Measurements from ENCODE around the gene ABCB4.

DNA sequence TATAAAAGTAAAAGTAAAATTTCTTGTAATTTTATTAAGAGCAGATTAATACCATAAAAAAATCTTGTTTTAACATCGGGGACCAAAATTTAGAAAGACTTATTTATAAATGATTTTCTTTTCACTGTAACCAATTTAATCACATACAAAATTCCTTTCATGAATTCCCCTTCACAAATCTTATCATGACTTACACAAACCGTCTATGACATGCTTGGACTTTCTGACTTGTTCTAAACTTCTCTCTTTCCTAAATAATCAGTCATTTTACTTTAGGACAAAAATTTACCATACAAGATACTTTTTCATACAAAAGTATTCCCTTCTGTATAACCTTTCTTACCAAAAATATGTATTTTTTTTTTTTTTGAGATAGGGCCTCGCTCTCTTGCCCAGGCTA lies 120.7 kb downstream of the ABCB4 start:
- TF ChIP-seq, protein P1, sequence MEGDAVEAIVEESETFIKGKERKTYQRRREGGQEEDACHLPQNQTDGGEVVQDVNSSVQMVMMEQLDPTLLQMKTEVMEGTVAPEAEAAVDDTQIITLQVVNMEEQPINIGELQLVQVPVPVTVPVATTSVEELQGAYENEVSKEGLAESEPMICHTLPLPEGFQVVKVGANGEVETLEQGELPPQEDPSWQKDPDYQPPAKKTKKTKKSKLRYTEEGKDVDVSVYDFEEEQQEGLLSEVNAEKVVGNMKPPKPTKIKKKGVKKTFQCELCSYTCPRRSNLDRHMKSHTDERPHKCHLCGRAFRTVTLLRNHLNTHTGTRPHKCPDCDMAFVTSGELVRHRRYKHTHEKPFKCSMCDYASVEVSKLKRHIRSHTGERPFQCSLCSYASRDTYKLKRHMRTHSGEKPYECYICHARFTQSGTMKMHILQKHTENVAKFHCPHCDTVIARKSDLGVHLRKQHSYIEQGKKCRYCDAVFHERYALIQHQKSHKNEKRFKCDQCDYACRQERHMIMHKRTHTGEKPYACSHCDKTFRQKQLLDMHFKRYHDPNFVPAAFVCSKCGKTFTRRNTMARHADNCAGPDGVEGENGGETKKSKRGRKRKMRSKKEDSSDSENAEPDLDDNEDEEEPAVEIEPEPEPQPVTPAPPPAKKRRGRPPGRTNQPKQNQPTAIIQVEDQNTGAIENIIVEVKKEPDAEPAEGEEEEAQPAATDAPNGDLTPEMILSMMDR (IDR thresholded peaks at IDR 0.05) = no peak
- TF ChIP-seq POLR2A (IDR thresholded peaks at IDR 0.05) = no peak

All from breast epithelium (tissue), 3 donors.